ENCODE data around the gene TSPEAR.
A peak's percentile ranks its signal among the peaks of the same experiment; 100 is the strongest.
"Not testable (repeated sequence)": the region's sequence is repeated elsewhere in the genome, so short reads cannot be mapped to it uniquely, and the experiment has no call there.

Gene TSPEAR

GRCh38 chr21:44601091-44601490 is 110.3 kb downstream of the TSPEAR start:
- not testable (repeated sequence) for DNase-seq

DNA sequence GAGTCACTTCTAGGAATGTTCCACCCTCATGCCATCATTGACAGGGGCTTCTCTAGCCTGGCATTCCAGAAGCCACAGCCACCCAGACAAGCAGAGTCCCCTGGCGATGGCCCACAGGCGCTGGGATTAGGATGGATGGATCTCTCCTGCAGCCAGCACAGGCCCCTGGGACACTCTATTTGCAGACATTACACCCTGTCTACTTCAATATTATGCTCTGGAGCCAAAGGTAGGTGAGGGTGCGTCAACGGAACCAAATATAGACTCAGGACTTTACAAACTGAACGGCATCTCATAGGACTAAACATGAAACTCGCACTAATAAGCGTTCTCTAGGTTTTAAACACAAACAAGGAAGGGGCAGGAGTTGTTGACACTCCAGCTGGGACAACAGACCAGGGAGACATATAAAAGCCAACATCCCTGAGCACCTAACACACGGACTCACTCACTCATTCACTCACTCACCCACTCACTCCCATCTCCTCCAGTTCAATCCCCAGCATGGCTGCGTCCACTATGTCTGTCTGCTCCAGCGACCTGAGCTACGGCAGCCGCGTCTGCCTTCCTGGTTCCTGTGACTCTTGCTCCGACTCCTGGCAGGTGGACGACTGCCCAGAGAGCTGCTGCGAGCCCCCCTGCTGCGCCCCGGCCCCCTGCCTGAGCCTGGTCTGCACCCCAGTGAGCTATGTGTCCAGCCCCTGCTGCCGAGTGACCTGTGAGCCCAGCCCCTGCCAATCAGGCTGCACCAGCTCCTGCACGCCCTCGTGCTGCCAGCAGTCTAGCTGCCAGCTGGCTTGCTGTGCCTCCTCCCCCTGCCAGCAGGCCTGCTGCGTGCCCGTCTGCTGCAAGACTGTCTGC is 111.0 kb downstream of the TSPEAR start, which contains the start of gene KRTAP10-7:
Gene KRTAP10-7 (plus strand): TSS at position 480 of the 861 bp plus-strand sequence. CDS start 25 bp downstream, at position 505.
- not testable (repeated sequence) for DNase-seq

DNA sequence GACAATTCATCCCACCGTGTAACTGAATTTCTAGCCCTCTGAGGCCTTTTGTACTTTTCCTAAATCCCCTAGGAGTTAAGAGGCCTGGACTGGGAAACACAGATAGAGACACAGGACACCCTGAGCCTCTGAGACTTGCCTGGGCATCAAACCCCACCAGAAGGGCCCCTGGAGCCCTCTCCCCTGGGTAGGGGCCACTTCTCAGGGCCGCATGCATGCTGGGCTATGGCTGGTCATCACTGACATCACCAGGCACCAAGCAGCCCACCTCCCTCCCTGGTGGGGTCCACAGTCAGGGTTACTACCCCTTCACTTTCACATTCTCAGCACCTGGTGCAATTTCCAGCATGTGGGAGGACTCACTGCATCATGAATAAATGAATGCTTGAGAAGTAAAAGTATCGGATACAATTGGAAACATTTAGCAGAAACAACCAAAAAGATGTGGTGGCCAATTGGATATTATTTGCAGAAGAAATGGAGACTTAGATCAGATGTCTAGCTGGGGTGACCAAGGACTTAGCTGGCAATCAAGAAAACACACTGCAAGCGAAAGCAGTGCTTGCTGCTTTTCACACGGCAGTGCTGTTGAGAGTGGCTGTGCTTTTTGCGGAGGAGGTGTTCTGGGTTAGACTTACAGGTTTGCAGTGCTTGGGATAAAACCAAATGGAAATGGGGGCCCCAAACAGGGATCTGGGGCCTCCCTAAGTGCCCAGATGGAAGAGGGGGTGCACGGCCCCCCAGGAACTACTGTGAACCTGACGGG is 111.9 kb downstream of the TSPEAR start:
- DNase-seq = no peak

DNA sequence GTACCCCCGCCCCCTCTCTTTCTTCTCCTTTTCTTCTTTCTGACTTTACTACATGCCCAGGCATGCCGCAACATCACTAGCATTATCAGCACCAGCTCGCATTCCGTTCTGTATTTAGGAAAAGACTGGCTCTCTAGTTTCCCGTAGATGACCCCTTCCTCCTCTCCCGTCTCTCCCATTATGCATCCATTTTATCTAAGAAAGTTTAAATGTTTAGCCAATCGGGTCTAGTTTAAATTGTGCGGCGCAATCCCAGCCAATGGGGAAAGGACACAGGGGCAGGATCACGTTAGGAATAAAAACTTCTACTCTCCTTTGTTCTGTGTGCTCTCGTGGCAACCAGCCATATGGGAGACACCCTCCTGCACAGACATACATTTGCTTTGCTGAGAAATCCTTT is 113.3 kb downstream of the TSPEAR start:
- no peak for DNase-seq

DNA sequence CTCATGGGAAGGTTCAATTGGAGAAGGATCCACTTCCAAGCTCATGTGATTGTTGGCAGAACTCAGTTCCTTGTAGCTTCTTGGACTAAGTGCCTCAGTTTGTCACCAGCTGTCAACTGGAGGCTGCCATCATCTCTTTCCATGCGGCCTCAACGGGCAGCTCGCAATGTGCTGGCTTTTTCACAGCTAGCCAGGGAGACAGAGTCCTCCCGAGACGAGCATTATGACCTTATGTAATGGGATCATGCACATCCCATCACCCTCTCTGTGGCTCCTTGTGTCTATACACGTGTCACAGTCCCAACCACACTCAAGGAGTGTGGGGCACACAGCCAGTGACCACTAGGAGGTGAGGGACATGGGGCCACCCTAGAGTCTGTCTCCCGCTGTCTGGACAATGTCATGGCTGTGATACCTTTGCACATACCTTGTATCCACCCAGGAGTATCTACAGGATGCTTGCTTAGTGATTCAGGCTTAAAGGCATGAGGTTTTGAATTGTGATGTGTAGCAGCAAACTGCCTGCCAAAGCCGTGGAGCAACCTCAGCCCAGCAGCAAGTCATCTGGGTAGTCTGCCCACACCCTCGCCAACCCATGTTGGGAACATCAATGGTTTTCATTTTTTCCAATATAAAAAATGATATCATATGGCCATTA is 115.2 kb downstream of the TSPEAR start:
- no peak for DNase-seq

DNA sequence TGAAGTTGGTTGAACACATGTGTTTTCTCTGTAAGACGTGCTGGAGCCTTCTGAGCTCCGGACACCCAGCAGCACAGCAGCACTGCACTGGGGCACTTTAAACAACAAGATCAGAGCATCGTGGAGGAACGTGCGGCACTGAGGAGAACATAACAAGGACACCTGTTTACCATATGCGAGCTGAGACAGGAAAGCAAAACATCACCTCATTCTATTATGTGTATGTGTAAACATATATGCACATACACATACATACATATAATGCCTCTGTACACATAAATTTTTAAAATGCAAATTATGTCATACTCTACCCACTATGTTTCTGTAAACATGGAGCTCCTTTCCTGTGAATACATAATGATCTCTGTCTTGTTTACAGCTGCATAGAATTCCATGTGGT is 115.8 kb downstream of the TSPEAR start:
- no peak for DNase-seq

DNA sequence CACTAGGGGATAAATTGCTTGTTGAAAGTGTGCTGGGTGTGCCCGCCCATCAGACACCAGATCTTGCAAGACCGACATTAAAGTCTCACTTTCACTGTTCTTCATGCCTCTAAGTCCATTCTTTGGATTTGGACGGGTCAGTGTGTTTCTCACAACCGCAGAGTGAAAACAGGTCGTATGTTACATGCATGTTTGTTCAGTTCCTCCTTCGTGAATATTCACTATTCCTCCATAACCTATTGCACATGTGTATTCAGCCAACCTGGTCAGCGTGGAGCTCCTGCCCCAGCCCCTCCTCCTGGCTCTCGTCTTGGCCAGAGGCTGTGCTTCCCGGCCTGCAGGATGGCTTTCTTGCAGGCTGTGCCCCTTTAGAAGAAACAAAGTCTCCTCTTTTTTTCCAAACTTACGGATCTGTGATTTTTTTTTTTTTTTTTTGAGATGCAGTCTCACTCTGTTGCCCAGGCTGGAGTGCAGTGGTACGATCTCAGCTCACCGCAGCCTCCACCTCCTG is 116.9 kb downstream of the TSPEAR start:
- no peak for DNase-seq

GRCh38 chr21:44593598-44594405 is 117.6 kb downstream of the TSPEAR start:
- DNase-seq = no peak

- DNase-seq = no peak
Measured at GRCh38 chr21:44592446-44593311, 118.7 kb downstream of the TSPEAR start, which contains the start of gene KRTAP10-6. Gene KRTAP10-6 (minus strand): TSS chr21:44592505. CDS start chr21:44592484, 21 bp downstream.

DNA sequence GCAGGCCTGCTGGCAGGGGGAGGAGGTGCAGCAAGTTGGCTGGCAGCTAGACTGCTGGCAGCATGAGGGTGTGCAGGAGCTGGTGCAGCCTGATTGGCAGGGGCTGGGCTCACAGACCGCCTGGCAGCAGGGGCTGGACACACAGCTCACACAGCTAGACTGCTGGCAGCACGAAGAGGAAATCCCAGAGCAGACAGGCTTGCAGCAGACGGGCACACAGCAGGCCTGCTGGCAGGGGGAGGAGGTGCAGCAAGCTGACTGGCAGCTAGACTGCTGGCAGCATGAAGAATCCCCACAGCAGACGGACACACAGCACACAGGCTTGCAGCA is 119.6 kb downstream of the TSPEAR start:
- not testable (repeated sequence) for DNase-seq

DNA sequence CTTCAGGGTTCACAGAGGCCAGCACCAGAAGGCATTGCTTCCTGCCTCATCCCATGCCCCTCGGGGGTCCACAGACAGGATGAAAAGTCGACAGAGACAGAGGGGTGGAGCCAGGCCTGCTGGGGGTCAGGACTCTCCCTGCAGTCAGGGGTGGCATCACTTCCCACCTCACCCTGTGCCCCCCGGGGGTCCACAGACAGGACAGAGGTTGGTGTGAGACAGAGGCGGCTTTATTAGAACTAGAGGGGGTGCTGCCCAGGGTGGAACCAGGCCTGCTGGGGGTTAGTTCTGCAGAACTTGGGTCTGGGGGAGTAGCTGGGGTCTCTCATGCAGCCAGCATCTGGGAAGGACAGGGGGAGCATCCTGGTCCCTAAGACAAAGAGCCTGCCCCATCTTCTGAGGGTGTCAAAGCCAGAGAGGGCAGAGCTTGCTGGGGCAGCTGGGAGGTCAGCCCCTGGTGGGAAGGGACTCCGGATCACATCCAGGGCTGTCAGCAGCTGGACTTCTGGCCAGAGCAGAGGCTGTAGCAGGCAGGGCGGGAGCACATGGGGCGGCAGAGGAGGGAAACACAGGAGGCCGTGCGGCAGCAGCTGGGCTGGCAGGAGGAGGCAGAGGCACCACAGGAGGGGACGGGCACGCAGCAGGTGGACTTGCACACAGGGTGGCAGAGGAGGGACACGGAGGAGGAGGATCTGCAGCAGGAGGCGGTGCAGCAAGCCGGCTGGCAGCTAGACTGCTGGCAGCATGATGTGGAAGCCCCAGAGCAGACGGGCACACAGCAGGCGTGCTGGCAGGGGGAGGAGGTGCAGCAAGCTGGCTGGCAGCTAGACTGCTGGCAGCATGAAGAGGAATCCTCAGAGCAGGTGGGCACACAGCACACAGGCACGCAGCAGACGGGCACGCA is 120.2 kb downstream of the TSPEAR start:
- DNase-seq = not testable (repeated sequence)

GRCh38 chr21:44590311-44590721 is 121.1 kb downstream of the TSPEAR start:
- DNase-seq = no peak

- DNase-seq = no peak
Measured at GRCh38 chr21:44589586-44590305, 121.6 kb downstream of the TSPEAR start.

- DNase-seq = no peak
Measured at GRCh38 chr21:44589094-44589493, 122.3 kb downstream of the TSPEAR start.

DNA sequence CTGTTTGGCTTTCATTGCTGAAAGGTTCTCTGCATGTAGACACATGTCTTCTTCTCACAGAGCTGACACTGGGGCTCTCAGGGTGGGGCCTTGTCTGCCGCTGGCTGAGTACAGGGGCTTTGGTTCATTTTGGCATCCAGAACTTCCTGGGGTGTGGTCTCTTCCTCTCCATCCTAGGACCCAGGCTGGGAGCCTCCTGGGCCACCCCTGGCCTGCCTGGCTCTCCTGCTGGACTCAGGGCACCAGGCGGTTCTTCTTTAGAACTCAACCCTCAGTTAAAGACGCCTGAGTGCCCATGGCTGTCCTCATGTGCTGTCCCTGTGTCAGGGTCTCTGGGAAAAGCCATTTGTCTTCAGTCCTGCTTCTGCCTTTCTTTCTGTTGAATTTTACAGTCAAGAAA is 125.5 kb downstream of the TSPEAR start:
- no peak for DNase-seq

DNA sequence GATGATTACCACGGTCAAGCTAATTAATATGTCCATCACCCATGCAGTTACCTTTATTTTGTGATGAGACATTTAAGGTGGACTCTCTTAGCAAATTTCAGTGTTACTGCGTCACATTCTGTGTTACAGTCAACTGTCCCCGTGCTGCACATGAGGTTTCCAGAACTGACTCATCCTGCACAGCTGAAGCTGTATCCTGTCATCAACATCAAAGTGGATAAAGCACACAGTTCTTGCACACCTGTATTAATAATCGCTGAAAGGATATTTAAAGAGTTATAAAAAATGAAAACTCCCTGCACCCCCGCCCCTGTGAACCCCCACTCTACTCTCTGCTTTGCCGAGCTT is 127.6 kb downstream of the TSPEAR start:
- peak; percentile 33 for DNase-seq

DNA sequence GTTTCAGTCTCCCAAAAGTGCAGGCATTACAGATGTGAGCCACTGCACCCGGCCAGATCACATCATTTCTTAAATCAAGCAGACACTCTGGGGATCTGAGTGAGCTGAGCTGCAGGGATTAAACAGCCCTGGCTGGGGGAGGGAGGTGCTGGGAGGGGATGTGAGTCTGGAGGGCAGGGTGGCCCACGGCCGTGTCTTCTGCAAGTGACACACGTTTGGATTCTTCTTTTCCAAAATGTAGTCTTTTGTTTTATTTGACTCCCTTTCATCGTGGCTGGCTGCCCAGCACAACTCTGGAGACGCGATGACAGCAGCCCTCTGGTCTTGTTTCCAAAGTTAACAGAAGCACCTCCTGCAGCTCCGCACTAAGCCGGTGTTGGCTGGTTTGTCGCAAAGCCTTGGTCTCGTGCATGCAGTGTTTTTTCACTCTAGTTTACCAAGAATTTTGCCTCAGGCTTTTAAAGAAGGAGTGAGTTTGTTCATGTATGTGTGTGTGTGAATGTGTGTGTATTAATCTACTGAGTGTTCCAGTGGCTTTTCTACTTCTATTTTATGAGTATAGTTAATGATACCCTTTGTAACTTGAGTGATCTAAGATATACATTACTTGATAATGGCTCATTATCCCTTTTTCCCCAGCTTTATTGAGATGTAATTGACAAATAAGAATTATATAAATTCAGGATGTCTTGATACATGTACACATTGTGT is 128.1 kb downstream of the TSPEAR start:
- DNase-seq = no peak

- no peak for DNase-seq
Measured at GRCh38 chr21:44582055-44582454, 129.3 kb downstream of the TSPEAR start.

GRCh38 chr21:44581158-44581557 is 130.2 kb downstream of the TSPEAR start:
- DNase-seq = no peak
